HG03571 (cell line): Measurements from ENCODE around the gene TOMM70.
"Not testable (repeated sequence)": the region's sequence is repeated elsewhere in the genome, so short reads cannot be mapped to it uniquely, and the experiment has no call there.

ENCODE experiments used
- ATAC-seq: cut with Tn5 transposase; IDR thresholded peaks from one replicate; pipeline ENCODE4 v1.9.1; 2021; ENCODE audit not compliant: unreplicated experiment

The TOMM70 gene

DNA sequence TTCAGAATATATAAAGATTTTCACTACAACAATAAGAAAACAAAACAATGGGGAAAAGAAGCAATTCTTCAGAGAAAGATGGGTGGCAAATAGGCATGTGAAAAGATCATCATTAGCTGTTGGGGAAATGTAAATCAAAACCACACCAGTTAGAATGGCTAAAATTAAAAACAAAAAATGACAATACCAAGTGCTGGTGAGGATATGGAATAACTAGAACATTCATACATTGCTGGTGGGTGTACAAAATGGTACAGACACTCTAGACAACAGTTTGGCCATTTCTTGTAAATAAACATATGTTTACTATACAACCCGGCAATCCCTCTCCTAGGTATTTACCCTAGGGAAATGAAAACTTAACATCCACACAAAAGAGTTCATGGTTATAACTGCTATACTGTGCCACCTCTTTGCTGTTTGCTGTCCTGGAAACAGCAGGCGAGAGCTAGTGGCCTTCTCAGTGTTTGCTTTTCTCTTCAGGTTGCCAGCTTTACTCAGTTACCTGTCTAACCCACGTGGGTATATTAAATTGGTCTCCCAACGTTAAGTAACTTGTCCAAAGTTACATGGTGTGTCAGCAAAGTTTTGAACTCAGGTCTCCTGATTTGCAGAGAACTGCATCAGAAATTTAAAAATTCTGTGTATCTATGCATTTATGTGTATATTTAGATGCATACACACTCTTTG, 70.9 kb downstream of the TOMM70 start:
- no peak for ATAC-seq

DNA sequence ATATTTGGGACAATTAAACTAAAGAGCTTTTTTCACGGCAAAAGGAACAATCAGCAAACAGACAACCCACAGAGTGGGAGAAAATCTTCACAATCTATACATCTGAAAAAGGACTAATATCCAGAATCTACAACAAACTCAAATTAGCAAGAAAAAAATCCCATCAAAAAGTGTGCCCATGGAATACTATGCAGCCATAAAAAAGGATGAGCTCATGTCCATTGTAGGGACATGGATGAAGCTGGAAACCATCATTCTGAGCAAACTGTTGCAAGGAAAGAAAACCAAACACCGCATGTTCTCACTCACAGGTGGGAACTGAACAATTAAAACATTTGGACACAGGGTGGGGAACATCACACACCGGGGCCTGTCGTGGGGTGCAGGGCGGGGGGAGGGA, 73.5 kb downstream of the TOMM70 start:
- not testable (repeated sequence) for ATAC-seq

DNA sequence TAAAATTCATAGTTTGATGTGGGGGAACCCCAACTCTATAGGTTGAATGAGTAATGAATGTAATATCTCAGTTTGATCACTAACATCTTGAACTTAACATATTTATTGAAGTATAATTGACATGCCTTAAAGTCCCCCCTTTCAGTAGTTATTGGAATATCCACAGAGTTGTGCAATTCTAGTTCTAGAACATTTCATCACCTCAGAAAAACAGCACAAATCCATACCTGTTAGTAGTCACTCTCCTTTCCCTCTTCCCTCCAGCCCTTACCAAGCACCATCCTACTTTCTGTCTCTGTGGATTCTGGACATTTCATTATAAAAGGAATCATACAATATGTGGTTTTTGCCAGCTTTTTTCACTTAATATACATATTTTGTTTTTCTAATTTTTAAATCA, 75.1 kb downstream of the TOMM70 start:
- ATAC-seq: no peak

DNA sequence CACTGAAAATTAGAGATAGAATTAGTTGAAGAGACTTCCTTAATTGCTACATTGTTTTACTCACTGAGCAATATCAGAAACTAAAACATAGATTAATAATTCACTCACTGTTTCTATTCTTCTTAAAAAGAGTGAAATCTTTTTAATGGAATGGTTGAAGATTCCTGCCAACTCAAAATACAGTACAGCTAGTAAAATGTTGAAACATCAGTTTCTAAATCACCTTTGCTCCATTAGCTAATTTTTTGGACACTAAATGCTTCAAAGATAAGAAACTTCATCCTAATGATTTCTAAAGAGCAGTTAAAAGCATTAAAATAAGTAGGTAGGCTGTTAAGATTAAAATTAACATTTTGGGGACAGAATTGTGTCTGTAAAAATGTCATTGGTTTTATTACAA, 76.8 kb downstream of the TOMM70 start:
- ATAC-seq: no peak

DNA sequence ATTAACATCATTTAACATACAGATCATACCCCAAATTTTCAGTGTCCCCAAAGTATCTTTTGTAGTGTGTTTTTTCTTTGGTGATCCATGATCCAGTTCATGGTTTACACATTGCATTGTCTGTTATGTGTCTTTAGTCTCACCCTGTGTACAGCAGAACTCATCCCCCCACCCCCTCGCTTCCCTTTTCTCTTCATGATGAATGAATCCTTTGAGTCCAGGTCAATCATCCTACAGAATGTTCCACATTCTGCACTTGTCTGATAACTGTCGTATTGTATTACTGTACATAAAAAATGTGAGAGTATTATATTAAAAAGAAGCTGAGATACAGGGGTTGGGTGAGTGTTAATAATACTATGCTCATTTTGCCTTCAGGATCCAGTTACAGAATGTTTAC, 80.9 kb downstream of the TOMM70 start:
- no peak for ATAC-seq

DNA sequence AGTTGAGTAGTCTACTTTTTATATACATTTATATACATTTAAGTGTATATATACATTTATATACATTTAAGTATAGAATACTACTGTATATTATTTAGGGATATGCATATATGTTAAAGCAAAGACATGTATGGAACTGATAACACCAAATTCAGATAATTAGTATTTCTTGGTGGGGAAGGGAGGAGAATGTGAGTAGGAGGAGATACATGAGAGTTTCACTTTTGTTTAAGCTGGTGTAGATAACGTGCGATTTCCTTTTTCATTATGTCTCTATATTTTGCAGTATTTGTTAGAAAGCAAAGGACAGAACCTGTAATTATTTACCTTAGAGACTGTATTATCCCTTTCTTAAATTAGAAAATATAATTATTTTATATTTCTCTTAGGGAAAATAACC, 83.0 kb downstream of the TOMM70 start:
- ATAC-seq: peak; percentile 72

DNA sequence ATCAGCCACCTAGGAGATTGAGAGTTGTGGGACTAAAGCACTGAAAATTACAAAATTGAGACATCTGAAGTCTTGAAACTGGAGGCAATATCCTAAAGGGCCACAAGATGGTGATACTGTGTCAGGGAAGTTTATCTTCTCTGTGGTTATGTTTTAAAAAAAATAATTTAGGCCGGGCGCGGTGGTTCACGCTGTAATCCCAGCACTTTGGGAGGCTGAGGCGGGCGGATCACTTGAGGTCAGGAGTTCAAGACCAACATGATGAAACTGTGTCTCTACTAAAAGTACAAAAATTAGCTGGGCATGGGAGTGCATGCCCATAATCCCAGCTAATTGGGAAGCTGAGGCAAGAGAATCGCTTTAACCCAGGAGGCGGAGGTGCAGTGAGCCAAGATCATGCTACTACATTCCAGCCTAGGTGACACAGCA, 84.2 kb downstream of the TOMM70 start:
- peak; percentile 49 for ATAC-seq
